PC-9 (cell line): Measurements from ENCODE around the gene PLTP.

ENCODE experiments used
- EZH2 ChIP-seq: fragments of 200-600 bp; sonication (generic); IDR thresholded peaks from 2 replicates; pipeline ENCODE4 v1.8.0; 2017; ENCODE audit warnings: antibody characterized with exemption, low read depth
- TF ChIP-seq, protein P1 (sequence below): fragments of 200-600 bp; sonication (generic); conservative IDR thresholded peaks from 2 replicates; pipeline ENCODE4 v1.6.1; 2017; ENCODE audit warnings: mixed run types, antibody characterized with exemption, mild to moderate bottlenecking, moderate library complexity

DNA sequence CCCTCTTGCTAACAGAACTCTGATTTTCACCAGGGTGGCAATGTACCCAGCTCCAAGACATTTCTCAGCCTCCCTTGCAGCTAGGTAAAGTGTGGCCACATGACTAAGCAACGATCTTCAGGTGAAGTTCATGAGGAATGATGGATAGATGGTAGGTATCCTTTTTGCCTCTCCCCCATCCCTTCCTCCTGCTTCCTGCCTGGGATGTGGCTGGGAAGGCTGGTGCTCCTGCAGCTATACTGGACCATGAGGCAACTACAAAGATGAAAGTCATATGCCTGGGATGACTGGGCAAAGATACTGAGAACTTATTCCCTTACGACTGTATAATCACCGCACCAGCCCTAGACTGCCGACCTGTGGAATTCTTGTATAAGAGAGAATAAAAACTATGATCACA lies 46.6 kb upstream of the PLTP start:
- TF ChIP-seq, protein P1, sequence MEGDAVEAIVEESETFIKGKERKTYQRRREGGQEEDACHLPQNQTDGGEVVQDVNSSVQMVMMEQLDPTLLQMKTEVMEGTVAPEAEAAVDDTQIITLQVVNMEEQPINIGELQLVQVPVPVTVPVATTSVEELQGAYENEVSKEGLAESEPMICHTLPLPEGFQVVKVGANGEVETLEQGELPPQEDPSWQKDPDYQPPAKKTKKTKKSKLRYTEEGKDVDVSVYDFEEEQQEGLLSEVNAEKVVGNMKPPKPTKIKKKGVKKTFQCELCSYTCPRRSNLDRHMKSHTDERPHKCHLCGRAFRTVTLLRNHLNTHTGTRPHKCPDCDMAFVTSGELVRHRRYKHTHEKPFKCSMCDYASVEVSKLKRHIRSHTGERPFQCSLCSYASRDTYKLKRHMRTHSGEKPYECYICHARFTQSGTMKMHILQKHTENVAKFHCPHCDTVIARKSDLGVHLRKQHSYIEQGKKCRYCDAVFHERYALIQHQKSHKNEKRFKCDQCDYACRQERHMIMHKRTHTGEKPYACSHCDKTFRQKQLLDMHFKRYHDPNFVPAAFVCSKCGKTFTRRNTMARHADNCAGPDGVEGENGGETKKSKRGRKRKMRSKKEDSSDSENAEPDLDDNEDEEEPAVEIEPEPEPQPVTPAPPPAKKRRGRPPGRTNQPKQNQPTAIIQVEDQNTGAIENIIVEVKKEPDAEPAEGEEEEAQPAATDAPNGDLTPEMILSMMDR: no peak
- no peak for TF ChIP-seq EZH2
